Nephron (organoid): ENCODE results near the gene SPTLC2.

Experiments
- H3K27ac Mint-ChIP-seq, 3 experiments: 2 replicates each; pipeline ENCODE4 v1.8.0; 2020; ENCODE audit warnings: mixed read lengths in 3 of 3, mild to moderate bottlenecking in 2 of 3, moderate library complexity in 1 of 3
- H3K27me3 Mint-ChIP-seq: 2 replicates; pipeline ENCODE4 v1.8.0; 2021; ENCODE audit warnings: low read depth, mild to moderate bottlenecking, moderate library complexity, mixed read lengths
- H3K36me3 Mint-ChIP-seq: 2 replicates; pipeline ENCODE4 v1.8.0; 2020; ENCODE audit warnings: low read depth, mixed read lengths
- H3K4me1 Mint-ChIP-seq: 2 replicates; pipeline ENCODE4 v1.8.0; 2020; ENCODE audit warnings: mixed read lengths
- H3K4me3 Mint-ChIP-seq, 3 experiments: 2 replicates each; pipeline ENCODE4 v1.8.0; 2020; ENCODE audit warnings: mild to moderate bottlenecking in 3 of 3, mixed read lengths in 3 of 3, moderate library complexity in 2 of 3
- H3K9me3 Mint-ChIP-seq: 2 replicates; pipeline ENCODE4 v1.8.0; 2020; ENCODE audit warnings: mixed read lengths
- CTCF ChIP-seq, 3 experiments: fragments of 200-600 bp; sonication (generic); IDR thresholded peaks; one replicate each; pipeline ENCODE4 v1.5.0; 2021; ENCODE audit warnings: antibody characterized with exemption in 3 of 3; ENCODE audit not compliant: unreplicated experiment in 3 of 3

Gene SPTLC2

GRCh38 chr14:77489041-77489440 is 127.4 kb downstream of the SPTLC2 start:
- Mint-ChIP-seq H3K4me3 (no peak overlapping the region), H3K27me3 (no peaks in the 10 kb centered on the region), H3K36me3 (no peaks in the 10 kb centered on the region), H3K9me3 (no peaks in the 10 kb centered on the region), H3K27ac (peak overlapping the region in 1 of 3 experiments; percentile 87), H3K4me1 (no peaks in the 10 kb centered on the region)
- TF ChIP-seq CTCF (IDR thresholded peaks at IDR 0.05; ENCODE audit: unreplicated experiment in 3 of 3): no peak

- no peak overlapping the region for H3K4me3 Mint-ChIP-seq
- no peaks in the 10 kb centered on the region for H3K27me3 Mint-ChIP-seq
- H3K36me3 Mint-ChIP-seq: no peaks in the 10 kb centered on the region
- H3K4me1 Mint-ChIP-seq: peaks cover 4% of the 10 kb centered on the region
- H3K9me3 Mint-ChIP-seq: no peaks in the 10 kb centered on the region
- no peak for TF ChIP-seq CTCF (IDR thresholded peaks at IDR 0.05; ENCODE audit: unreplicated experiment in 3 of 3)
- peak overlapping the region in 1 of 3 experiments; percentile 87 for H3K27ac Mint-ChIP-seq
Observed at GRCh38 chr14:77488558-77488957, 127.9 kb downstream of the SPTLC2 start.

GRCh38 chr14:77485901-77486678 is 130.3 kb downstream of the SPTLC2 start:
- Mint-ChIP-seq H3K4me3 (no peak overlapping the region), H3K27ac (peak overlapping the region in 1 of 3 experiments; percentile 93), H3K36me3 (no peaks in the 10 kb centered on the region), H3K9me3 (no peaks in the 10 kb centered on the region), H3K27me3 (no peaks in the 10 kb centered on the region), H3K4me1 (peaks cover 6% of the 10 kb centered on the region)
- no peak for TF ChIP-seq CTCF (IDR thresholded peaks at IDR 0.05; ENCODE audit: unreplicated experiment in 3 of 3)

GRCh38 chr14:77485256-77485655 is 131.2 kb downstream of the SPTLC2 start:
- Mint-ChIP-seq H3K27ac (peak overlapping the region in 1 of 3 experiments; percentile 93), H3K27me3 (no peaks in the 10 kb centered on the region), H3K36me3 (no peaks in the 10 kb centered on the region), H3K4me1 (peaks cover 6% of the 10 kb centered on the region), H3K9me3 (no peaks in the 10 kb centered on the region), H3K4me3 (no peak overlapping the region)
- no peak for TF ChIP-seq CTCF (IDR thresholded peaks at IDR 0.05; ENCODE audit: unreplicated experiment in 3 of 3)

- Mint-ChIP-seq H3K36me3 (no peaks in the 10 kb centered on the region), H3K27me3 (no peaks in the 10 kb centered on the region), H3K4me1 (peaks cover 6% of the 10 kb centered on the region), H3K4me3 (no peak overlapping the region), H3K27ac (no peak overlapping the region), H3K9me3 (no peaks in the 10 kb centered on the region)
- no peak for TF ChIP-seq CTCF (IDR thresholded peaks at IDR 0.05; ENCODE audit: unreplicated experiment in 3 of 3)
Observed at GRCh38 chr14:77482422-77482821, 134.0 kb downstream of the SPTLC2 start.

GRCh38 chr14:77478796-77479195 is 137.6 kb downstream of the SPTLC2 start:
- Mint-ChIP-seq H3K4me3 (no peak overlapping the region), H3K27me3 (peaks cover 5% of the 10 kb centered on the region), H3K9me3 (no peaks in the 10 kb centered on the region), H3K36me3 (no peaks in the 10 kb centered on the region), H3K27ac (no peak overlapping the region), H3K4me1 (peaks cover 4% of the 10 kb centered on the region)
- no peak for TF ChIP-seq CTCF (IDR thresholded peaks at IDR 0.05; ENCODE audit: unreplicated experiment in 3 of 3)
